ENCODE data around the gene DMKN.

GRCh38 chr19:35491836-35492360 is 21.6 kb downstream of the DMKN start:
- TF ChIP-seq REST (IDR thresholded peaks at IDR 0.05; ENCODE audit: insufficient read depth in 1 of 2, low read depth in 2 of 2, low read length in 1 of 2) (no peak), CTCF (IDR thresholded peaks at IDR 0.05) (no peak)

Data from Panc1 (cell line).